Left lung (tissue), 10 donors: ENCODE measurements around the gene IGFBP5. TPM values are rescaled to one million over a fixed set of nuclear protein-coding genes. Genes with fewer than 3 reads are reported as not detected.

Source experiments
- ATAC-seq: fragments of 200-7000 bp; cut with Tn5 transposase; one replicate; pipeline ENCODE4 v1.9.1; 2020; ENCODE audit warnings: moderate library complexity
- DNase-seq, 4 donors: peaks; one replicate each; pipeline ENCODE4 v3.0.0-alpha.2; 2013 to 2020
- H3K27ac ChIP-seq, 2 donors: fragments of 200-600 bp; sonication (generic) in 1 of 2; one replicate each; pipeline versions ENCODE4 v1.5.0 to v1.8.0; 2020 to 2021
- H3K27me3 ChIP-seq, 2 donors: fragments of 200-600 bp; sonication (generic) in 1 of 2; one replicate each; pipeline versions ENCODE4 v1.5.0 to v1.8.0; 2020 to 2021
- H3K36me3 ChIP-seq, 2 donors: fragments of 200-600 bp; sonication (generic) in 1 of 2; one replicate each; pipeline versions ENCODE4 v1.5.0 to v1.8.0; 2020 to 2021
- H3K4me1 ChIP-seq, 2 donors: fragments of 200-600 bp; one replicate each; pipeline ENCODE4 v1.8.0; 2021
- H3K4me3 ChIP-seq, 2 donors: fragments of 200-600 bp; sonication (generic) in 1 of 2; one replicate each; pipeline versions ENCODE4 v1.5.0 to v1.8.0; 2020 to 2021; ENCODE audit warnings: mild to moderate bottlenecking in 1 of 2
- H3K9me3 ChIP-seq, 2 donors: fragments of 200-600 bp; sonication (generic) in 1 of 2; one replicate each; pipeline versions ENCODE4 v1.5.0 to v1.8.0; 2020 to 2021
- CTCF ChIP-seq, 2 donors: fragments of 200-600 bp; sonication (generic) in 1 of 2; IDR thresholded peaks; one replicate each; pipeline versions ENCODE4 v1.5.0 to v1.8.0; 2021; ENCODE audit warnings: antibody characterized with exemption in 2 of 2
- intact Hi-C, 2 donors: fragments of 100-400 bp; cut with DNase I; formaldehyde crosslinking; loops; one replicate each; pipeline versions ENCODE4 v1.11.2 to v1.14.2; 2022
- polyA plus RNA-seq, 6 donors: library from polyadenylated mRNA; unstranded; fragments of 120-200 nt; gene quantifications; one replicate each; pipeline ENCODE4 v1.2.1, GENCODE V29; 2013; ENCODE audit not compliant: insufficient read length in 6 of 6
- total RNA-seq, 2 donors: library from RNA; stranded (reverse); fragmentation: NEBNext Ultra II Directional; extraction: Animal tissue kit (Norgen Biotek cat#: 25700); gene quantifications; one replicate each; pipeline ENCODE4 v1.2.1, GENCODE V29; 2021
- donor health status: DM: no; HTN: yes; CAD: no.
- donor health status: DM: no; HTN: no; CAD: no.

The IGFBP5 gene
- total and polyA plus RNA-seq, 8 donors = 89.4 to 149 (median 121) TPM

- Histone ChIP-seq H3K27me3 (no peaks in the 10 kb centered on the region), H3K9me3 (no peaks in the 10 kb centered on the region), H3K4me1 (no peaks in the 10 kb centered on the region), H3K36me3 (no peaks in the 10 kb centered on the region), H3K27ac (no peak overlapping the region), H3K4me3 (no peak overlapping the region)
- intact Hi-C loops = no loop called here
- ATAC-seq (no peak), DNase-seq (no peak)
- no peak for TF ChIP-seq CTCF (IDR thresholded peaks at IDR 0.05)
Measured at GRCh38 chr2:216674376-216674775, 21.0 kb downstream of the IGFBP5 start.

GRCh38 chr2:216673609-216674008, 21.7 kb downstream of the IGFBP5 start:
- intact Hi-C loops = no loop called here
- TF ChIP-seq CTCF (IDR thresholded peaks at IDR 0.05) = no peak
- Histone ChIP-seq H3K4me3 (no peak overlapping the region), H3K4me1 (no peaks in the 10 kb centered on the region), H3K36me3 (no peaks in the 10 kb centered on the region), H3K9me3 (no peaks in the 10 kb centered on the region), H3K27me3 (no peaks in the 10 kb centered on the region), H3K27ac (no peak overlapping the region)
- ATAC-seq = no peak
- no peak for DNase-seq

GRCh38 chr2:216673021-216673420, 22.3 kb downstream of the IGFBP5 start:
- Histone ChIP-seq H3K4me3 (no peak overlapping the region), H3K27me3 (no peaks in the 10 kb centered on the region), H3K9me3 (no peaks in the 10 kb centered on the region), H3K36me3 (no peaks in the 10 kb centered on the region), H3K27ac (no peak overlapping the region), H3K4me1 (no peaks in the 10 kb centered on the region)
- ATAC-seq (no peak), DNase-seq (no peak)
- no peak for TF ChIP-seq CTCF (IDR thresholded peaks at IDR 0.05)
- intact Hi-C loops = no loop called here

- DNase-seq = no peak
- H3K27ac ChIP-seq = no peak overlapping the region
- no peak for TF ChIP-seq CTCF (IDR thresholded peaks at IDR 0.05)
- intact Hi-C loops = no loop called here
- no peaks in the 10 kb centered on the region for H3K36me3 ChIP-seq
- H3K27me3 ChIP-seq = no peaks in the 10 kb centered on the region
- H3K9me3 ChIP-seq = no peaks in the 10 kb centered on the region
- H3K4me1 ChIP-seq = no peaks in the 10 kb centered on the region
- no peak overlapping the region for H3K4me3 ChIP-seq
- no peak for ATAC-seq
Measured at GRCh38 chr2:216672466-216672865, 22.9 kb downstream of the IGFBP5 start.

GRCh38 chr2:216671791-216672343, 23.5 kb downstream of the IGFBP5 start:
- intact Hi-C loops = no loop called here
- Histone ChIP-seq H3K4me3 (no peak overlapping the region), H3K27me3 (no peaks in the 10 kb centered on the region), H3K27ac (no peak overlapping the region), H3K36me3 (no peaks in the 10 kb centered on the region), H3K4me1 (no peaks in the 10 kb centered on the region), H3K9me3 (no peaks in the 10 kb centered on the region)
- no peak for DNase-seq
- ATAC-seq = no peak
- TF ChIP-seq CTCF (IDR thresholded peaks at IDR 0.05) = no peak
